ENCODE measurements around the gene THADA. TPM values are rescaled to one million over a fixed set of nuclear protein-coding genes. Genes with fewer than 3 reads are reported as not detected.

Gene THADA
- total RNA-seq, 1 experiment from 2014 or later, result 29.4 TPM

- no peaks in the 10 kb centered on the region for H3K9me2 ChIP-seq (replicated peaks; ENCODE audit: insufficient read depth, low read length)
- H3K4me2 ChIP-seq (ENCODE audit: low read depth, low read length, poor library complexity, severe bottlenecking), result no peak overlapping the region
- no peak overlapping the region for H3K27ac ChIP-seq (ENCODE audit: low read length)
- H3K36me3 ChIP-seq (ENCODE audit: insufficient read depth, low read length), result no peaks in the 10 kb centered on the region
- H3K79me2 ChIP-seq (ENCODE audit: low read length), result no peaks in the 10 kb centered on the region
- no peak overlapping the region for H2AFZ ChIP-seq (ENCODE audit: low read length)
- no peaks in the 10 kb centered on the region for H3K9me3 ChIP-seq (ENCODE audit: low read length)
- H4K20me1 ChIP-seq (ENCODE audit: insufficient read depth, low read depth, low read length), result no peaks in the 10 kb centered on the region
- H3K4me1 ChIP-seq (ENCODE audit: low read length), result no peaks in the 10 kb centered on the region
- H3K4me3 ChIP-seq (ENCODE audit: low read length), result no peak overlapping the region
- DNase-seq, result no peak
- H3K27me3 ChIP-seq (ENCODE audit: low read length), result no peaks in the 10 kb centered on the region
- no peak overlapping the region for H3K9ac ChIP-seq (ENCODE audit: low read length)
Measured at GRCh38 chr2:43349904-43350303, 245.9 kb downstream of the THADA start.

GRCh38 chr2:43348908-43349661 lies 246.8 kb downstream of the THADA start:
- DNase-seq, result no peak
- Histone ChIP-seq H3K4me1 (ENCODE audit: low read length) (no peaks in the 10 kb centered on the region), H3K9me3 (ENCODE audit: low read length) (no peaks in the 10 kb centered on the region), H3K79me2 (ENCODE audit: low read length) (no peaks in the 10 kb centered on the region), H3K36me3 (ENCODE audit: insufficient read depth, low read length) (no peaks in the 10 kb centered on the region), H3K4me3 (ENCODE audit: low read length) (no peak overlapping the region), H3K27me3 (ENCODE audit: low read length) (no peaks in the 10 kb centered on the region), H3K9ac (ENCODE audit: low read length) (no peak overlapping the region), H3K4me2 (ENCODE audit: low read depth, low read length, poor library complexity, severe bottlenecking) (no peak overlapping the region), H3K9me2 (replicated peaks; ENCODE audit: insufficient read depth, low read length) (no peaks in the 10 kb centered on the region), H2AFZ (ENCODE audit: low read length) (no peak overlapping the region), H3K27ac (ENCODE audit: low read length) (no peak overlapping the region), H4K20me1 (ENCODE audit: insufficient read depth, low read depth, low read length) (no peaks in the 10 kb centered on the region)

- Histone ChIP-seq H3K9ac (ENCODE audit: low read length) (no peak overlapping the region), H2AFZ (ENCODE audit: low read length) (no peak overlapping the region), H3K27ac (ENCODE audit: low read length) (no peak overlapping the region), H3K27me3 (ENCODE audit: low read length) (no peaks in the 10 kb centered on the region), H3K9me2 (replicated peaks; ENCODE audit: insufficient read depth, low read length) (no peaks in the 10 kb centered on the region), H3K79me2 (ENCODE audit: low read length) (no peaks in the 10 kb centered on the region), H3K4me3 (ENCODE audit: low read length) (no peak overlapping the region), H3K4me2 (ENCODE audit: low read depth, low read length, poor library complexity, severe bottlenecking) (no peak overlapping the region), H4K20me1 (ENCODE audit: insufficient read depth, low read depth, low read length) (no peaks in the 10 kb centered on the region), H3K4me1 (ENCODE audit: low read length) (no peaks in the 10 kb centered on the region), H3K9me3 (ENCODE audit: low read length) (no peaks in the 10 kb centered on the region), H3K36me3 (ENCODE audit: insufficient read depth, low read length) (no peaks in the 10 kb centered on the region)
- DNase-seq, result no peak
Measured at GRCh38 chr2:43347746-43348145, 248.1 kb downstream of the THADA start.

GRCh38 chr2:43346602-43347567 lies 249.0 kb downstream of the THADA start:
- Histone ChIP-seq H3K4me1 (ENCODE audit: low read length) (no peaks in the 10 kb centered on the region), H4K20me1 (ENCODE audit: insufficient read depth, low read depth, low read length) (no peaks in the 10 kb centered on the region), H3K9me2 (replicated peaks; ENCODE audit: insufficient read depth, low read length) (no peaks in the 10 kb centered on the region), H3K4me3 (ENCODE audit: low read length) (no peak overlapping the region), H3K9ac (ENCODE audit: low read length) (no peak overlapping the region), H3K79me2 (ENCODE audit: low read length) (no peaks in the 10 kb centered on the region), H3K36me3 (ENCODE audit: insufficient read depth, low read length) (no peaks in the 10 kb centered on the region), H3K4me2 (ENCODE audit: low read depth, low read length, poor library complexity, severe bottlenecking) (no peak overlapping the region), H3K9me3 (ENCODE audit: low read length) (no peaks in the 10 kb centered on the region), H3K27me3 (ENCODE audit: low read length) (no peaks in the 10 kb centered on the region), H3K27ac (ENCODE audit: low read length) (no peak overlapping the region), H2AFZ (ENCODE audit: low read length) (no peak overlapping the region)
- DNase-seq, result no peak

GRCh38 chr2:43345872-43346271 lies 250.0 kb downstream of the THADA start:
- no peaks in the 10 kb centered on the region for H3K79me2 ChIP-seq (ENCODE audit: low read length)
- no peak overlapping the region for H3K27ac ChIP-seq (ENCODE audit: low read length)
- DNase-seq, result no peak
- no peaks in the 10 kb centered on the region for H3K9me2 ChIP-seq (replicated peaks; ENCODE audit: insufficient read depth, low read length)
- H3K27me3 ChIP-seq (ENCODE audit: low read length), result no peaks in the 10 kb centered on the region
- no peaks in the 10 kb centered on the region for H3K9me3 ChIP-seq (ENCODE audit: low read length)
- H3K36me3 ChIP-seq (ENCODE audit: insufficient read depth, low read length), result no peaks in the 10 kb centered on the region
- no peaks in the 10 kb centered on the region for H3K4me1 ChIP-seq (ENCODE audit: low read length)
- no peak overlapping the region for H2AFZ ChIP-seq (ENCODE audit: low read length)
- H4K20me1 ChIP-seq (ENCODE audit: insufficient read depth, low read depth, low read length), result no peaks in the 10 kb centered on the region
- H3K9ac ChIP-seq (ENCODE audit: low read length), result no peak overlapping the region
- H3K4me3 ChIP-seq (ENCODE audit: low read length), result no peak overlapping the region
- H3K4me2 ChIP-seq (ENCODE audit: low read depth, low read length, poor library complexity, severe bottlenecking), result no peak overlapping the region

GRCh38 chr2:43345391-43345813 lies 250.4 kb downstream of the THADA start:
- H3K9me3 ChIP-seq (ENCODE audit: low read length), result no peaks in the 10 kb centered on the region
- no peaks in the 10 kb centered on the region for H3K27me3 ChIP-seq (ENCODE audit: low read length)
- DNase-seq, result no peak
- H2AFZ ChIP-seq (ENCODE audit: low read length), result no peak overlapping the region
- H3K9ac ChIP-seq (ENCODE audit: low read length), result no peak overlapping the region
- H3K27ac ChIP-seq (ENCODE audit: low read length), result no peak overlapping the region
- no peaks in the 10 kb centered on the region for H3K9me2 ChIP-seq (replicated peaks; ENCODE audit: insufficient read depth, low read length)
- no peaks in the 10 kb centered on the region for H4K20me1 ChIP-seq (ENCODE audit: insufficient read depth, low read depth, low read length)
- H3K4me2 ChIP-seq (ENCODE audit: low read depth, low read length, poor library complexity, severe bottlenecking), result no peak overlapping the region
- no peaks in the 10 kb centered on the region for H3K79me2 ChIP-seq (ENCODE audit: low read length)
- no peak overlapping the region for H3K4me3 ChIP-seq (ENCODE audit: low read length)
- H3K4me1 ChIP-seq (ENCODE audit: low read length), result no peaks in the 10 kb centered on the region
- no peaks in the 10 kb centered on the region for H3K36me3 ChIP-seq (ENCODE audit: insufficient read depth, low read length)

GRCh38 chr2:43344868-43345373 lies 250.9 kb downstream of the THADA start:
- Histone ChIP-seq H3K27me3 (ENCODE audit: low read length) (no peaks in the 10 kb centered on the region), H3K27ac (ENCODE audit: low read length) (no peak overlapping the region), H3K36me3 (ENCODE audit: insufficient read depth, low read length) (no peaks in the 10 kb centered on the region), H3K9ac (ENCODE audit: low read length) (no peak overlapping the region), H3K4me1 (ENCODE audit: low read length) (no peaks in the 10 kb centered on the region), H4K20me1 (ENCODE audit: insufficient read depth, low read depth, low read length) (no peaks in the 10 kb centered on the region), H3K79me2 (ENCODE audit: low read length) (no peaks in the 10 kb centered on the region), H3K4me3 (ENCODE audit: low read length) (no peak overlapping the region), H2AFZ (ENCODE audit: low read length) (no peak overlapping the region), H3K9me2 (replicated peaks; ENCODE audit: insufficient read depth, low read length) (no peaks in the 10 kb centered on the region), H3K4me2 (ENCODE audit: low read depth, low read length, poor library complexity, severe bottlenecking) (no peak overlapping the region), H3K9me3 (ENCODE audit: low read length) (no peaks in the 10 kb centered on the region)
- no peak for DNase-seq

All from Karpas-422 (cell line).